NCI-H345 (cell line): ENCODE data around the gene KYAT1.

Experiments used
- DNase-seq: peaks from one replicate; lab custom pipeline; 2025; lab: John Stamatoyannopoulos, UW

Gene KYAT1

DNA sequence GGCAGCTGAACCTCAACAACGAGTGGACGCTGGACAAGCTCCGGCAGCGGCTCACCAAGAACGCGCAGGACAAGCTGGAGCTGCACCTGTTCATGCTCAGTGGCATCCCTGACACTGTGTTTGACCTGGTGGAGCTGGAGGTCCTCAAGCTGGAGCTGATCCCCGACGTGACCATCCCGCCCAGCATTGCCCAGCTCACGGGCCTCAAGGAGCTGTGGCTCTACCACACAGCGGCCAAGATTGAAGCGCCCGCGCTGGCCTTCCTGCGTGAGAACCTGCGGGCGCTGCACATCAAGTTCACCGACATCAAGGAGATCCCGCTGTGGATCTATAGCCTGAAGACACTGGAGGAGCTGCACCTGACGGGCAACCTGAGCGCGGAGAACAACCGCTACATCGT lies 26.6 kb upstream of the KYAT1 start:
- no peak for DNase-seq

- no peak for DNase-seq
Observed at GRCh38 chr9:128906741-128907140, 25.0 kb upstream of the KYAT1 start.

DNA sequence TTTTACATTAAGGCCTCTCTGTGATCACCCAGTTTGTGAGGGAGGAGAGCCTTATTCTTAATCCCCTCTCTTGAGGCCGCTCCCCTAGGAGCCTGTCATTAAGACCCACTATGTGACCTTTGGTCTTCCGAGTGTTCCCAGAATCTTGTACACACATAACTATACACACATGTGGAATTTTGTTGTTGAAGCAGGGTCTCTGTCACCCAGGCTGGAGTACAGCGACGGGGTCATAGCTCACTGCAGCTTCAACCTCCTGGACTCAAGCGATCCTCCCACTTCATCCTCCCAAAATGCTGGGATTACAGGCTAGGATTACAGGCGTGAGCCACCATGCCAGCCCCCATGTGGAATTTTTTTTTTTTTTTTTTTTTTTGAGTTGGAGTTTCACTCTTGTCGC lies 24.2 kb upstream of the KYAT1 start:
- no peak for DNase-seq

DNA sequence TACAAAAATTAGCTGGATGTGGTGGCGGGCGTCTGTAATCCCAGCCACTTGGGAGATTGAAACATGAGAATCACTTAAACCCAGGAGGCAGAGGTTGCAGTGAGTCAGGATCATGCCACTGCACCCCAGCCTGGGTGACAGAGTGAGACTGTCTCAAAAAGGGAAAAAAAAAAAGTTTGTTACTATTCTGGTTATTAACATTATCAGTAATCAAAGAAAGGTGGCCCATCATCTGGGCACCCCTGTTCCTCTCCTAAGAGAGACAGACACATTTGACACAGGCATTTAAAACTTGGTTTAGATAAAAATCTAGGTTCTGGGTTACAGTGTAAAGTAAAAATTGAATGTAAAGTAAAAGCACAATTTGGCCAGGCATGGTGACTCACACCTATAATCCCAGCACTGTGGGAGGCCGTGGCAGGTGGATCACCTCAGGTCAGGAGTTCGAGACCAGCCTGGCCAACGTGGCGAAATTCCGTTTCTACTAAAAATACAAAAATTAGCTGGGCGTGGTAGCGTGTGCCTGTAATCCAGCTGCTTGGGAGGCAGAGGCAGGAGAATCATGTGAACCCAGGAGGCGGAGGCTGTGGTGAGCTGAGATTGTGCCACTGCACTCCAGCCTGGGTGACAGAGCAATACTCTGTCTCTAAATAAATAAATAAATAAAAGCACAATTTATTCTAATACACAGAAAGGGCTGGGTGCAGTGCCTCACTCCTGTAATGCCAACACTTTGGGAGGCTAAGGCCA lies 22.3 kb upstream of the KYAT1 start:
- no peak for DNase-seq

- DNase-seq: no peak
Observed at GRCh38 chr9:128903079-128903461, 21.3 kb upstream of the KYAT1 start.

- peak; percentile 12 for DNase-seq
Observed at GRCh38 chr9:128902351-128903078, 20.8 kb upstream of the KYAT1 start.

GRCh38 chr9:128901822-128902221 lies 20.1 kb upstream of the KYAT1 start:
- DNase-seq: no peak

GRCh38 chr9:128901379-128901778 lies 19.6 kb upstream of the KYAT1 start:
- DNase-seq: no peak

- no peak for DNase-seq
Observed at GRCh38 chr9:128899566-128900322, 18.0 kb upstream of the KYAT1 start.

GRCh38 chr9:128898845-128899565 lies 17.3 kb upstream of the KYAT1 start:
- no peak for DNase-seq

DNA sequence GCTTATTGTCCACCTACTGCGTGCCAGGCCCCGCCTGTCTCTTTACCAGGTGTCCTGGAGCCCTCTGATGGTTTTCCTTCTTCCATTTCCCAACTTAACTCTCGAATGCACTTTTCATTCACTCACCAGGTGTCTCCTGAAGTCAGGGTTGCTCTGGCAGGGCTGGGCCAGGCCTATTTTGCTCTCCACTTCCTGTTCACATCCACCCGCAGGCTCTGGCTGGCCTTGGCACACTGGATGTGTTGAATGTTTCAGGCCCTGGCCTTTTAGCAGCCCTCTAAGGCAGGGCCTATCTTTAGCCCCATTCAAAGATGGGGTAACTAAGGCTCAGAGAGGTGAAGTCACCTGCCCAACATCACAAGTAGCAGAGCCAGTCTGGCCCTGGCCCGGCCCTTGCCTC lies 16.6 kb upstream of the KYAT1 start:
- no peak for DNase-seq

DNA sequence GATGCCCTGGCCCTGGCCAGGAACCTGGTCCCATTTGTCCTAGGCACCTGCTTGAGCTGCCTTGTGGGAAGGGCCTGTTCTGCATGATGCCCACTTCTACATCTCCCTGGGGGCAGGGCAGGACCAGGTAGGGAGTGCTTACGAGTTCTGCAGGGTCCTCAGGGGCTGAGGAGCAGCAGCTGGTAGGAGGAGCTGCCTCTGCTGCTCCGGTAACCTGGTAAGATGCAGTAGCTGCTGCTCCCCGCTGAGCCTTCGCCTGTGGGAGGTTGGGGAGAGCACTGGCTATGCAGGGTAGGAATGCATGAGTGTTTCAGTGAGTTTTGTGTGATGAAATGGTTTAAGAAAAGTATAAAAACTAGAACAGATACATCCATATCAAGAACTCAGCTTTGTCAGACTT lies 13.8 kb upstream of the KYAT1 start:
- DNase-seq: peak; percentile 16

DNA sequence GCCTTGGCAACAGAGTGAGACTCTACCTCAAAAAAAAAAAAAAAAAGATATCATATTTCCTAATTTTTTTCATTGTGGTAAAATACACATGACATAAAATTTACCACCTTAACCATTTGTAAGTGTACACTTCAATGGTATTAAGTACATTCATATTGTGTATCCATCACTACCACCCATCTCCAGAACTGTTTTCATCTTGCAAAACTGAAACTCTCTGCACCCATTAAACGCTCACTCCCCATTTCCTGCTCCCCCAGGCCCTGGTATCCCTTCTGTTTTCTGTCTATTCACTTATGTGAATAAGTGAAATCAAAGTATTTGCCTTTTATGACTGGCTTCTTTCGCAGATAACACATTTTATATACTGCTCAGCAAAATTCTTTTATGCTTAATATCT lies 13.0 kb upstream of the KYAT1 start:
- no peak for DNase-seq

- no peak for DNase-seq
Observed at GRCh38 chr9:128893354-128893753, 11.6 kb upstream of the KYAT1 start.

GRCh38 chr9:128892221-128892921 lies 10.6 kb upstream of the KYAT1 start:
- no peak for DNase-seq

GRCh38 chr9:128891321-128892220 lies 9.8 kb upstream of the KYAT1 start:
- DNase-seq: no peak

DNA sequence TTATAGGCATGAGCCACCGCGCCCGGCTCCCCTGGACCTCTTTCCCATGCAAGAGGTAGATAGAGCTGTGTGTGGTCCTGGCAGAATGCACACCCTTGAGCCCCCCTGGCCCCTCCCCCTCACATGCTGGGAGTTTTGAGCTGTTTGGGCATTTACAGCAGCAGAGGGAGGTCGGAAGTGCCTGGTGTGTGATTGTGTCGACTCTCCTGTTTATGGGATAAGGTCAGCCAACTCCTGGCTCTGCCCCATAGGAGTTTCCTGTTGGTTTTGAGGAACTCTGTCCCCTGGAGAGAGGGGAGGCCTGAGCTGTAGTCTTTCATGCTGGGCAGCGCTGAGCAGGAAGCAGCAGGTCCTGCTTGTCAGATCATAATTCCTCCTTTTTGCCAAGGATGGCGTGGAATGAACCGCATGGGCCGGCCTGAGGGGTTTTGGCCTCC lies 6.2 kb upstream of the KYAT1 start:
- no peak for DNase-seq

DNA sequence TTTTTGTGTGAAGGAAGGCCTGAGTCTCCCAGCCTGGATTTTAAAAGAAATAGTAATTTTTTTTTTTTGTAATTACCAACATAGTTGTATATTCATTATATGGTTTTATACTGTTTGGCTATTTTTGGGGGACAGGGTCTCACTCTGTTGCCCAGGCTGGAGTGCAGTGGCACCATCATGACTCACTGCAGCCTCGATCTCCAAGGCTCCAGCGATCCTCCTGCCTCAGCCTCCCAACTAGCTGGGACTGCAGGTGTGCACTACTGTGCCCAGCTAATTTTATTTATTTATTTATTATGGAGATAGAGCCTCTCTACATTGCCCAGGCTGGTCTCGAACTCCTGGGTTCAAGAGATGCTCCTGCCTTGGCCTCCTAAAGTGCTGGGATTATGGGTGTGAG lies 5.3 kb upstream of the KYAT1 start:
- no peak for DNase-seq

- DNase-seq: no peak
Observed at GRCh38 chr9:128886211-128886891, 4.6 kb upstream of the KYAT1 start.

- DNase-seq: no peak
Observed at GRCh38 chr9:128885798-128886197, 4.0 kb upstream of the KYAT1 start.
